Inferior parietal cortex (tissue), 1 donor: Measurements from ENCODE around the gene PPP2R5C.
A peak's percentile ranks its signal among the peaks of the same experiment; 100 is the strongest.

Experiments used
- DNase-seq: peaks from one replicate; pipeline ENCODE4 v3.0.0-alpha.2; 2016; ENCODE audit errors: extremely low spot score

The PPP2R5C gene

DNA sequence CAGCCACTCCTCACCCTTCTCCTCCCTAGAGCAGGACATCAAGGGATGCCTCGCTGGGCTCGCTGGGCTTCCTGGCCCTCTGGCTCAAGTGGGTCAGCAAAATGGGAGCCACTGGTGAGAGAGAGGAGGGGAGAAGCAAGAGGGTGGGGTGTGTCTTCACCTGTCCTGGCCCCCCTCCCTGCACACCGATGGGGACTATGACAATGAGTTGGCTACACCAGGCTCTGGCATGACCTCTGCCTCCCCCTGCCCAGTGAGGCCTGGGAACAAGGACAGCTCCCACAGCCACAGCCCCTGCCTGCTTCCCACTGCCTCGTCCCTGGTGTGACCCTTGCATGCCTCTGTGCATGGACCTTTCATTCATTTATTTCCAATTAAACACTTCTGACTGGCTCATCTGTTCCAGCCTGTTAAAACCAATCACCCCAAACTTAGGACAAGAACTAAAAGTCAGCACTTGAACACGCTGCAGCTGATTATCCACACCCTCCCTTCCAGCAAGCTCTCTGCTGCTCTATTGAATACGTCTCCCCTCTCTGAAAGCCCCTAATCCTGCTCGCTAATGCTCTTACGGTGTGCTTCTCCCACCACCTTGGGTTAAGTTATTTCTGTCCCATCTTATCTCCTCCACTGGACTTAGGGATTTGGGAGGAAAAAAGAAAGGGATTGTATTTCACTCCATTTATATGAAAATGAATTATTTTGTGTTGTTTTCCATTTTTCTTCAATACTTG, 5.8 kb upstream of the PPP2R5C start:
- DNase-seq, result no peak

DNA sequence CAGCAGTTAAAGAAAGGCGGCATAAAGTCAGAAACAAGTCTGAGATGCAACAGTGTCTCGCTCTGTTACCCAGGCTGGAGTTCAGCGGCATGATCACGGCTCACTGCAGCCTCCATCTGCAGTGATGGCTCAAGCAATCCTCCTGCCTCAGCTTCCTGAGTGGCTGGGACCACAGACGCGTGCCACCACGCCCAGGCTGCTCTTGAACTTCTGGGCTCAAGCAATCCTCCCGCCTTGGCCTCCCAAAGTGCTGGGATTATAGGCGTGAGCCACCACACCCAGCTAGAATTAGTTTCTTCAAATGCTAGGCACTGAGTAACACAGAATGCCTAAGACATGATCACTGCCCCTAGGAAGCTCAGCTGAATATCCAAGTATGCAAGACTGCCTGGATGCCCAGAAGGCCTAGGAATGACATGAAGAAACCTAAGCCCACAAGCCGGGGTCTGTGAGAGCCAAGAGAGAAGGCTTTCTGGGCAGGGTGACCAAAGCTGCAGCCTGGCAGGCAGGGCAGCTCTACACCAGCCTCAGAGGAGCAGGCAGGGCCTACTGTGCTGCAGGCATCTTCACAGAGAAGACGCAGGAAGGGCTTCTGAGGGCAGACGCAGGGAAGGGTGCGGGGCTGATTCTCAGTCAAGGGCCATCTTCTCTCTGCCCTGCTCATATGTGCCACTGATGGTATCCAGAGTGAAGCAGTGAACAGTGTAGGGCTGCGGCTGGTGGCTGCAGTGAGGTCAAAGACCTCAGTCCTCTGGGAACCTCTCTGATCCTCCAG, 4.3 kb upstream of the PPP2R5C start:
- DNase-seq, result no peak

DNA sequence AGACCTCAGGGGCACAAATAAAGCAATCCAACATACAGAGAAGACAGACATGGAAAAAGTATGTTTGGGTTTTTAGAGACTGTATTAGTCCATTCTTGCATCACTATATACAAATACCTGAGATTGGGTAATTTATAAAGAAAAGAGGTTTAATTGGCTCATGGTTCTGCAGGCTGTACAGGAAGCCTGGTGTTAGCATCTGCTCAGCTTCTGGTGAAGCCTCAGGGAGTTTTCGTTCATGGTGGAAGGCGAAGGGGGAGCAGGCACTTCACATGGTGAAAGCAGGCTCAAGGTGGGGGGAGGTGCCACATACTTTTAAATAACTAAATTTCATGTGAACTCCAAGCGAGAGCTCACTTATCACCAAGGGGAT, 3.7 kb upstream of the PPP2R5C start:
- no peak for DNase-seq

DNA sequence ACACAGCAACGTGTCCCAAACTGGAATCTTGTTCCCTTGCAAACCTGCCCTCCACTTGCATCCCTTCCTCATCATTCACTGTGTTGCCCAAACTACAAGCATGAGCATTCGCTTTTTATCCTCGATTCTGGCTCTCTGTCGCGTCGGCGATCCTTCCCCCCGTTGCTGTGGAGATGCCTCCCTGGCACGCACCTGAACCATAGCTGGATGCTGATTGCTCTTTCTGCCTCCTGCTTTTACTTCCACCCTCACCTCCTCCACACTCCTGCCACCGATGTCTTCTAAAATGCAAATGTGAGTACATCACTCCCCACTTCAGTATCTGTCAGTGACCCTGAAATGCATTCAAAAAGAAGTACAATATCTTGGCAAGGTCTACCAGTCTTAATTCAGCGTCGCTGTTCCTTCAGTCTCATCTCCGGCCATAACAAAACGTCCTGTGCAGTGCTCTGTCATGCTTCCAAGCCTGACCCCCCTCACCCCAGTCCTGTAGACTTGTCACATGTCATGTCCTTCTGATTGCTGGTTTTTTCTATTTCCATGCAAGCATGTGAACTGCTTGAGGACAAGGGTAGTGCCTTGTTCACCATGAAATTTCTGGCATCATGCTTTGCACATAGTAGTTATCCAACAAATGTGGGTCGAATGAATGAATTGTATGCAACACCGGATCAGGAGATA, 2.5 kb upstream of the PPP2R5C start:
- DNase-seq, result no peak

DNA sequence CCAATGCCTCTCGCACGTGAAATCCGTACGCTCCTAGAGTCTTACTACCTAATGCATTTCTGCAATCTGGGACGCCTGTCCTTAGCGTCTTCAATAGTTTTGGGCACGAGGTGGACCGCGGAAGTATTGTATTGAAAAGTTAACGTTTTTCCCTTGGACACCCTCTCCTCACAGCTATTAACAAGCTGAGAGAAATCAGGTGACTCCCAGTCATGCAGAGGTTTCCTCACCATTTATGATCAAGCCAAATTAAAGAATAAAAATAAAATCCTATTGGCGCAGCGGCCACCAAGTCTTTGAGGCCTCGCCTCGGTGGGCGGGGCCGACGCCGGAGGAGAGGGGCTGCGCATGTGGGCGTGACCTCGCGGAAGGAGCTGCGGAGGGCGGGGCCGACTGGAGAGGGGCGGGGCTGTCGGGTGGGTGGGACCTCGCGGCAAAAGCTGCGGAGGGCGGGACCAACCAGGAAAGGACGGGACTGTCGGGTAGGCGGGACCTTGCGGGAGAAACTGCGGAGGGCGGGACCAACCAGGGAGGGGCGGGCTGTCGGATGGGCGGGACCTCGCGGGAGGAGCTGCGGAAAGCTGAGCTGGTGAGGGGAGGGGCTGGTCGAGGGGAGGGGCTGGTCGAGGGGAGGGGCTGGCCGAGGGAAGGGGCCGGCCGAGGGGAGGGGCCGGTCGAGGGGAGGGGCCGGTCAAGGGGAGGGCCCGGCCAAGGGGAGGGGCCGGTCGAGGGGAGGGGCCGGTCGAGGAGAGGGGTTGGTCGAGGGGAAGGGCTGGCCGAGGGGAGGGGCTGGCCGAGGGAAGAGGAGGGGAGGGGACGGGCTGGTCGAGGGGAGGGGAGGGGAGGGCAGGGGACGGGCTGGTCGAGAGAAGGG, 1.1 kb upstream of the PPP2R5C start:
- DNase-seq, result peak; percentile 84

DNA sequence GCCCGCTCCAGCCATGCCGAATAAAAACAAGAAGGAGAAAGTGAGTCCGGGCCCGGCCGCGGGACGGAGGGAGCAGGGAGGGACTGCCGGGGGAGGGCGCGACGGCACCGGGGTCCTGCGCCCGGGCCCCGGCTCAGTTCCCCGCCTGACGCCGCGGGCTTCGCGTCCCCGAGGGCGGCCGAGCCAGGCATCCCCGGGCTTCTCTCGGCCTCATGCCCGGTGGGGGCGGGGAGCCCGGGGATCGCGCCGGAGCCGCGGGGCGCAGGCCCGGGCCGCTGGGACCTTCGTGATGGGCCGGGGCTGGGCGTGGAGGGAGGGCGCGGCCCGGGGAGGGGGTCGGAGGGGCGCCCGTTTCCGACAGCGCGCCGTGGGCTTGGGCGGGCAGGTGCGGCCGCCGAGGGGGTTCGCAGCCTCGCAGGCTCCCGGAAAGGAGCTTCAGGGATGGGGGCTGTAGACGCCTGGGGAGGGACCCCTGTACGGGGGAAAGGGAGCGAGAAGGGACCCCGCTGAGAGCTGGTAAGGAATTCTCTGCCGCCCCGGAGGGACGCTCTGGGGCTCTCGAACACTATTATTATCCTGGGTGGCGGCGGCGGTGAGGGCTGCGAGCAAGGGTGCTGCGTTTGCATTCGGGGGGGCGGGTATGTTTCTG, 496 bp downstream of the PPP2R5C start:
- no peak for DNase-seq

DNA sequence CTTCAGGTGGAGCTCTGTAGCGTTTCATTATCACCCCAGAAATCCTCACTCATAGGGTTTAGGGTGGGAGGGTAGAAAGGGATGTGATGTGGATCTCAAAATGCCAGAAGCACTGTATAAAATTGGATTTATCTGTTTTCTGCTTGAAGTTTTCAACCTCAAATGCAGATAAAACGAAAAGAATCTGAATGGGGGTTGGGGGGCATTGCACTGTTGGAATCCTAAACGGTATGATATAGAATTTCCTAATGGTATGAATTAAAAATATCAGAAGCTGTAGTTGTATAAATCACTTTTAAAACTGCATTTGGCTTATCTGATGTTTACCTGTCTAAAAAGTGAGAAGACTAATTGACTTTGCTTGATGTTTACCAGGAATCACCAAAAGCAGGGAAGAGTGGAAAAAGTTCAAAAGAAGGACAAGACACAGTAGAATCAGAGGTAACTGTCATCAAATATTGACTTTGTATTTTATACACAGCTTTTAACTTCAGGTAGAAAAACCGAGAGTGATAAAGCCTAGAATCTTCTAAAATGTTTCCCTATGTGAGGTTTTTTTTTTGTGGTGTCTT, 1.1 kb downstream of the PPP2R5C start:
- no peak for DNase-seq

- no peak for DNase-seq
These were observed 2.6 kb downstream of the PPP2R5C start for GRCh38 chr14:101763941-101764709.

DNA sequence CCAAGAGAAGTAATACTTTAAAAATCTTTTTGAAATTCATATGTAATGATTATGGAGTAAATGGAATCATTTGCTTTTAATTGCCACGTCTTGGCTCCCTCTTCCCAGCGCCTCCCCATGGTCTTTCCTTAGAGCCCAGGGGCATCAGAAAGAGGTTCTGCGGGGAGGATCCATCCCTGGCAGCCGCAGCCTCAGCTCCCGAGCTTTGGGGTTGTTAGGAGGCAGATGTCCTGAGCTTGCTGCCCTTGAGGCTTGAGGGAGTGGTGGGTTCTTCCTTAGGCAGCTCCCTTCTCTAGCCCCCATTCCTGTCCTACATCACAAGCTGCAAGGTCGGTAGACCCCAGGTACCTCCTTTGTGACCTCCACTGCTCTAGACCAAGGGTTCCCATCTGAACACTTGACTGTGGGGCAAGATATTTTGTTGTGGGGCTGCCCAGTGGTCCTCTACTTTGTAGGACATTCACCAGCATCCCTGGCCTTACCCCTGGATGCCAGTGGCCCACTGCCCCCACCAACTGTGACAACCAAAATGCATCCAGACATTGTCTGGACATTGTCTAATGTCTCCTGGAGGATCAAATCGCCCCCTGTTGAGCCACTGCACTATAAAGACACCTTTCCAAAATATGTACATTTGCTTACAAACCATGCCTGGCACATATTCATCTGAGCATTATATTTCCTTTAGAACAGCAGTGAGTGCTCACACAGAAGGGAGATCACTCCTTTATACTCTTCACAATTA, 6.3 kb downstream of the PPP2R5C start:
- no peak for DNase-seq

DNA sequence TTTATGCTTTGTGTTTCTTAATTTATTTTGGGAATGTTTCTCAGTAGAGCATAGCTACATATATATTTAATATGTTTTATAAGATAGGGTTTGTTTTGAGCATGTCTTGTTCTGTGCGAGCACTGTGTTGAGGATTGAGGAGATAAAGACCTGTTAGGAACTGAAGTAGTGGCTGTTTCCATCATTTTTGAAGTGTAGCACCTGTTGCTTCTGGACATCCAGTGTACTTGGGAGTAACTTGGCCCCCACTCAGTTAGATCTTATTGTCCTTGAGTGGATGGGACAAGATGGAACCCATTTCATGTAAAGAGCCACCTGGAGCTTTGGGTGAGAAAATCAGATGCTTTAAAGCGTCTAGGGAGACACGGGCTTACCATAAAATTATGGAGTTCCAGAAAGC, 8.7 kb downstream of the PPP2R5C start:
- DNase-seq, result no peak

DNA sequence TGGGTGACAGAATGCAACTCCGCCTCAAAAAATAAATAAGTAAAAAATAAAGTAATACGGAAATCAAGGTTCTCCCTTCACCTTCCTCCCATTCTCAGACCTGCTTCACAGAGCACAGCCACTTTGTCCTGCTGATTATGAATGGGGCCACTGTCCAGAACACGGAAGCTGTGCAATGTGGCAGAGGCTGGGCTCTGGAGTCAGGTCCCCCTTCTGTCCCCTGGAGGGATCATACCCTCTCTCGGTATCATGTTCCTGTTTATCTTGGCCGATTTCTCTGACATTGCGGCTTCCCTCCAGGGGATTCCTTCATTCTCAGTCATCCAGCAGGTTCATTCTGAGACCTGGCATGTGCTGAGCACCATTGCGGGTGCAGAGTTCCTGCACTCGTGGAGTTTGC, 11.3 kb downstream of the PPP2R5C start:
- no peak for DNase-seq

DNA sequence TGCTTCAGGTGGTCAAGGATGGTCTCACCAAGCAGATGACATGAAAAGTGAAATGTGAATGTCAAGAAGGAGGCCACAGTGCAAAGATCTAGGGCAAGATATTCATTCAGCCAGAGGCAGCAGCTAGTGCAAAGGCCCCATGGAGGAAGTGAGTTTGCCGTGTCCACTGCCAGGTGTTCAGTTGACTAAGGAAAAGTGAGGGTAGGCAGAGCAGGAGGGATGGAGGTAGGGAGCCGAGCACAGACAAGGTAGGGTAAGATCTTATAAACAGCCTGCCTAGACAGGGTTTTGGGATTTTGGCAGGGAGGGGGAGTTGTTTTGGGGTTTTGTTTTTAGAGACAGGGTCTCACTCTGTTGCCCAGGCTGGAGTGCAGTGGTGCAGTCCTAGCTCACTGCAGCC, 11.9 kb downstream of the PPP2R5C start:
- no peak for DNase-seq

GRCh38 chr14:101774006-101774795, 12.7 kb downstream of the PPP2R5C start:
- DNase-seq, result no peak

- no peak for DNase-seq
These were observed 13.3 kb downstream of the PPP2R5C start for GRCh38 chr14:101774814-101775213.

GRCh38 chr14:101775826-101776225, 14.3 kb downstream of the PPP2R5C start:
- no peak for DNase-seq

DNA sequence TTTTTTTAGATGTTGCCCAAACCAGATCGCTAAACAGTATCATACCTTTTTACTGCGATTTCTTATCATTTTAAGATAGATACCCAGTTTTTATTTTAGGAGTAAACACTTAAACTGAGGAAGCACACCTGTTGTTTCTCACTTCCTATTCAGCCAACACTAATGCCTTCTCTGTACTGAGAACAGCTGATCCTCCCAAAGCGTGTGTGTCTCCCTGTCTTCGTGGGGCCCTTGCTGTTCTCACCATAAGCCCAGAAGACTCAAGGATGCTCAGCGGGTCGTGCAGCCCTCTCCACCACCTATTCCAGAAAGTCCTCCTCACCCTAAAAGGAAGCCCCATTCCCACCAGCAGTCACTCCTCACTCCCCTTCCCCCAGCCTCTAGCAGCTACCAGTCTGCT, 14.8 kb downstream of the PPP2R5C start:
- DNase-seq, result no peak

- DNase-seq, result no peak
These were observed 18.9 kb downstream of the PPP2R5C start for GRCh38 chr14:101780390-101780789.

- DNase-seq, result no peak
These were observed 19.4 kb downstream of the PPP2R5C start for GRCh38 chr14:101780887-101781239.
